Iris pigment epithelial cell (primary cell): Measurements from ENCODE around the gene LTA.
A peak's percentile ranks its signal among the peaks of the same experiment; 100 is the strongest.

Source experiments
- DNase-seq: peaks from one replicate; pipeline ENCODE4 v3.0.0-alpha.2; 2011; ENCODE audit warnings: low read depth

The LTA gene, protein sequence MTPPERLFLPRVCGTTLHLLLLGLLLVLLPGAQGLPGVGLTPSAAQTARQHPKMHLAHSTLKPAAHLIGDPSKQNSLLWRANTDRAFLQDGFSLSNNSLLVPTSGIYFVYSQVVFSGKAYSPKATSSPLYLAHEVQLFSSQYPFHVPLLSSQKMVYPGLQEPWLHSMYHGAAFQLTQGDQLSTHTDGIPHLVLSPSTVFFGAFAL

DNA sequence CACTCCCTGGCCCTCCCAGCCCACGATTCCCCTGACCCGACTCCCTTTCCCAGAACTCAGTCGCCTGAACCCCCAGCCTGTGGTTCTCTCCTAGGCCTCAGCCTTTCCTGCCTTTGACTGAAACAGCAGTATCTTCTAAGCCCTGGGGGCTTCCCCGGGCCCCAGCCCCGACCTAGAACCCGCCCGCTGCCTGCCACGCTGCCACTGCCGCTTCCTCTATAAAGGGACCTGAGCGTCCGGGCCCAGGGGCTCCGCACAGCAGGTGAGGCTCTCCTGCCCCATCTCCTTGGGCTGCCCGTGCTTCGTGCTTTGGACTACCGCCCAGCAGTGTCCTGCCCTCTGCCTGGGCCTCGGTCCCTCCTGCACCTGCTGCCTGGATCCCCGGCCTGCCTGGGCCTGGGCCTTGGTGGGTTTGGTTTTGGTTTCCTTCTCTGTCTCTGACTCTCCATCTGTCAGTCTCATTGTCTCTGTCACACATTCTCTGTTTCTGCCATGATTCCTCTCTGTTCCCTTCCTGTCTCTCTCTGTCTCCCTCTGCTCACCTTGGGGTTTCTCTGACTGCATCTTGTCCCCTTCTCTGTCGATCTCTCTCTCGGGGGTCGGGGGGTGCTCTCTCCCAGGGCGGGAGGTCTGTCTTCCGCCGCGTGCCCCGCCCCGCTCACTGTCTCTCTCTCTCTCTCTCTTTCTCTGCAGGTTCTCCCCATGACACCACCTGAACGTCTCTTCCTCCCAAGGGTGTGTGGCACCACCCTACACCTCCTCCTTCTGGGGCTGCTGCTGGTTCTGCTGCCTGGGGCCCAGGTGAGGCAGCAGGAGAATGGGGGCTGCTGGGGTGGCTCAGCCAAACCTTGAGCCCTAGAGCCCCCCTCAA lies at the start of gene LTA:
LTA (plus strand) TSS at position 249 of the 871 bp plus-strand sequence; CDS start at position 703, 454 bp downstream.
- no peak for DNase-seq

DNA sequence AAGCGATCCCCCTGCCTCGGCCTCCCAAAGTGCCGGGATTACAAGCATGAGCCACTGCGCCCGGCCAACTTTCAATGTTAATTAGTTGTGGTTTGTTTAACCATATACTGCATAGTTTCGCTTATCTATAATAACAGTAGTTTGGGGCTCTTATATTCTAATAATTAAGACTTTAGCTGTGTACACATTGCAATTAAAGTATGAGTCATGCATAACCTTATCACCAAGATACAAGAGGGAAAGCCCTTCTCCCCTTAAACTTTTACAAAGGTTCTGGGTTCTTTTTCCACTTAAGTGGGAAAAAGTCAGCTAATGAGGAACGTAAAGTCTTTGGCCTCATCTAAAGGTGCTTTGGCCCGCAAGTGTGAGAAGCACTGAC lies 46.5 kb upstream of the LTA start:
- DNase-seq, result no peak

DNA sequence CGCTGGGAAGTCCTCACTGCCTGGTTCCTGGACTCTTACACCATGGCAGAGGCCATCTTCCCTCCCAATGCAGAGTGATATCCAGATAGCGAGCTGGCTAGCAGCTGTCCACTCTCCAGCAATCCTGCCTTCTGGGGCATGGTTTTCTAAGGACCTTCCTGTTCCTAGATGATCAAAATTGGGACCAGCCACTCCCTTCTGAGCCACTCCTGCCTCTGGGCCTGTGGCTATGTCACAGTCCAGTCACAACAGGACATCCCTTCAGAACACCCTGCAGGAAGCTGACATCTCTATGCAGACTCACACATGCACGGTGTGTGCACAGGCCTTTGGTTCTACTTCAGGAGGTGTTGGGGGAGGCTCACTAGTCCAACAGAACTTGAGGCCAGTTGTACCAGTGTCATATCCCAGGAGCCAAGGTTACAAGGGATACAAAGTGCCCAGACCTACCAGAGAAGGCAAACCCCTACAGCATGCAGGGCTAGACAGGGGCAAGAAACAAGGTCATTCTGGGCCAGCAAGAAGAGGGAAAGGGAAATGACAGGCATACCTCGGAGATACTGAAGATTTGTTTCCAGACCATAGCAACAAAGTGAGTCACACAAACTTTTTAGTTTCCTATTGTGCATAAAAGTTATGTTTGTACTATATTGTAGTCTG lies 46.0 kb upstream of the LTA start:
- DNase-seq, result peak; percentile 75

DNA sequence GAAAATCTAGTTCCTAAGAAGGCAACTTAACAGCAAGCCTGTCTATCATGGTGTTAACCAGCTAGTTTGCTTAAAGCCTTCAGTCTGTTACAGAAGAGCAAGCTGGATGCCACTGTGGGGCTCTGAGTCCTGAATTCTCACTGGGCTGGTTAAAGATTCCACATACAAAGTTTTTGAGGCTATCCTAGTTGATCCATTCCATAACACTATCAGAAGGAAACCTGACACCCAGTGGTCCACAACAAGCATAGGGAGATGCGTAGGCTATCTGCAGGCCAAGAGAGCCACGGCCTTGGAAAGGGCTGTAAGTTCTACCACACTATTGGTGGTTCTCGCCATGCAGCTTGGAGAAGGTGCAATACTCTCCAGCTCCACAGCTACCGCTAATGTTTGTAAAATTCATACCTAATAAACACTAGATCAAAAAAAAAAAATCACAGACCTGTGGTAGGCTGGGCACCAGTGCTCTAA lies 43.7 kb upstream of the LTA start:
- no peak for DNase-seq

DNA sequence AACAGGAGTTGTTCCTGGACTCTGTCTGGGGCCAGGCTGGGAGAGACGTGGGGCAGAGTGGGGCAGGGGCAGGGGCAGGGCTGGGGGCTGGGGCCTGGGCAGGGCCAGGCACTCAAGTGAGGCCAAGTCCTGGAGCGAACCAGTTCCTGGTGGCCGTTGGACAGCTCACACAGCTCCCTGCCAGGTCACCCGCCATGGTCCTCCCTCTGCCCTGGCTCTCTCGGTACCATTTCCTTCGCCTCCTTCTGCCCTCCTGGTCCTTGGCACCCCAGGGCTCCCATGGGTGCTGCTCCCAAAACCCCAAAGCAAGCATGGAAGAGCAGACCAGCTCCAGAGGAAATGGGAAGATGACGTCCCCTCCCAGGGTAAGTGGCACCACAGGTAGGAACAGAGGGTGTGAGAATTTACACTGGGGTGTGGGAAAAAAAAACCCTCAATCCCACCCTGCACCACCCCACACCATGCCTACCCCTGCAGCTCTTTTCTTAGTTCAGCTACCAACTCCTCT lies 43.2 kb upstream of the LTA start, which contains the start of gene MCCD1:
MCCD1 (plus strand) TSS at position 142 of the 508 bp plus-strand sequence; CDS start at position 195, 53 bp downstream.
- DNase-seq, result no peak

DNA sequence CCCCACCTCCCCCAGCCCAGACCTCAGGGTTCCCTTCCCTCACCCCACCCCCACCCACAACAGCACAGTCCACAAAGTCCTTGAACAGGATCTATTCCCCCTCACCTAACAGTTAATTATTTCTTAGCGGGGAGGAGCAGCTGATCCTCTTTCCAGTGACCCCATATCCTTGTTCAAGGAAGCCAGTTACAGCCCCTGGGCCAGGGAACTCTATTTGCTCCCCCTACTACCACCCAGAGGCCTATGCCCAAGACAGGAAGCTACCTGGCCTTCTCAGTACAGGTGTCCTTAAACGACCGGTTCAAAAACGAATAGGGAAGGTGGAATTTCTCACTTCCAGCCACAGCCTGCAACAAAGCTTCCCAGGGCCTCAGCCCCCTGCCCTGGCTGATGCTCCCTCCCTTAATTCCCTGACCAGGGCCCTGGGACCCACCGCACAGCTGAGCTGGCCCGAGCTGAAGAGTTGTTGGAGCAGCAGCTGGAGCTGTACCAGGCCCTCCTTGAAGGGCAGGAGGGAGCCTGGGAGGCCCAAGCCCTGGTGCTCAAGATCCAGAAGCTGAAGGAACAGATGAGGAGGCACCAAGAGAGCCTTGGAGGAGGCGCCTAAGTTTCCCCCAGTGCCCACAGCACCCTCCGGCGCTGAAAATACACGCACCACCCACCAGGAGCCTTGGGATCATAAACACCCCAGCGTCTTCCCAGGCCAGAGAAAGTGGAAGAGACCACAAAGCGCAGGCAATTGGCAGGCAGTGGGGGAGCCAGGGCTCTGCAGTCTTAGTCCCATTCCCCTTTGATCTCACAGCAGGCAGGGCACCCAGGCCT lies 42.5 kb upstream of the LTA start:
- no peak for DNase-seq

DNA sequence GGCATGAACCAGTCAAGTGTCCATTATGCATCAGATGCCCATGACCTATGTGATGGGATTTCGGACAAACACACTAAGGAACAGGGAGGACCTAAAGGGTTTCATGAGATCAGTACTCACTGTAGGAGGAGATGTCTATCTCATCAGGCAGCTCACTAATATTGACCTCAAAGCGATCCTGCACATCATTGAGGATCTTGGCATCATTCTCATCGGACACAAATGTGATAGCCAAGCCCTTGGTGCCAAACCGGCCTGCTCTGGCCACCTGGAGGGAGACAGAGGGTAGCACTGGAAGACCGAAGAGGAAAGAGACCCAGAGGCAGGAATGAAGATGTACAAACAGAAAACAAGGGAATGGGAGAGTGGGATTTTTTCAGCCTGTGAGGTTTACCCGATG lies 41.4 kb upstream of the LTA start:
- DNase-seq, result no peak

DNA sequence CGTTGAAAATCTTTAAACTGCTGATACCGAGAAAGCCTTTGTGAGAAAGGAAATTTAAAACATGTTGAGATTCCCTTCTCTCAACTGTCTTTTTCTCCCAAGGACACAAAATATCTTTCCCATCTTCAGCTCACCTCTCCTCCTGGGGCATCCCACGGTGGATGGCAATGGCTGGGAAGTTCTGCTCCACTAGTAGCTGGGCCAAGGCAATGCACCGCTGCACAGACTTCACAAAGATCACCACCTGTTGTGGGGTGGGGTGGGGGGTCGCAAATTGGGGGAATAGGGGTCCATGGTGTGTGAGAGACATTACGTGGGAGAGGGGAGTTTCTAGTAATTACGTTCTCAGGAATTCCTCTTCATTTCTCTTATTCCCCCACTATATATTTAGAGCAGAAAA lies 40.9 kb upstream of the LTA start:
- DNase-seq, result no peak

DNA sequence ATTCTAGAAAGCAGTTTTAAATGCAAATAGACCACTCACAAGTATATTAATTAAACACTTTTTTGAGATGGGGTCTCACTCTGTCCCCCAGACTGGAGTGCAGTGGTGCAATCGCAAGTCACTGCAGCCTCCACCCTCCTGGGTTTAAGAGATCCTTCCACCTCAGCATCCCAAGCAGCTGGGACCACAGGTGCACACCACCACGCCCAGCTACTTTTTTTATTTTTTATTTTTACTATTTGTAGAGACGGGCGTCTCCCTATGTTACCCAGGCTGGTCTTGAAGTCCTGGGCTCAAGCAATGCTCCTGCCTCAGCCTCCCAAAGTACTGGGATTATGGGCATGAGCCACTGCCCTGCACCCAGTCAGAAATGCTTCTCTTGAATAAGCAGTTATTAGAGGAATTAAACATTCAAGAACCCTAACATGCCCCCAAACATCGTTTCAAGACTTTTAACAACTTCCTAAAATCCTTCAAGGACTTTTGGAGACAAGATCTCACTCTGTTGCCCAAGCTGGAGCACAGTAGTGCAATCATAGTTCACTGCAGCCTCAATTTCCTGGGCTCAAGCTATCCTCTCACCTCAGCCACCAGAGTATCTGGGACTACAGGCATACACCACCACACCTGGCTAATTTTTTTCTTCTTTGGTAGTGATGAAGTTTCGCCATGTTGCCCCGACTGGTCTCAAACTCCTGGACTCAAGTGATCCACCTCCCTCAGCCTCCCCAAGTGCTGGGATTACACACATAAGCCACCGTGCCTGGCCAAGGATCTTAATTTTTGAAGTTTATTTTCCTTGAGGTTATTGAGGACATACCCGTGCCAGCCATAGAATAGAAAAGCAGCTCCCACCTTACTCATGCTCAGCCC lies 40.1 kb upstream of the LTA start:
- no peak for DNase-seq

DNA sequence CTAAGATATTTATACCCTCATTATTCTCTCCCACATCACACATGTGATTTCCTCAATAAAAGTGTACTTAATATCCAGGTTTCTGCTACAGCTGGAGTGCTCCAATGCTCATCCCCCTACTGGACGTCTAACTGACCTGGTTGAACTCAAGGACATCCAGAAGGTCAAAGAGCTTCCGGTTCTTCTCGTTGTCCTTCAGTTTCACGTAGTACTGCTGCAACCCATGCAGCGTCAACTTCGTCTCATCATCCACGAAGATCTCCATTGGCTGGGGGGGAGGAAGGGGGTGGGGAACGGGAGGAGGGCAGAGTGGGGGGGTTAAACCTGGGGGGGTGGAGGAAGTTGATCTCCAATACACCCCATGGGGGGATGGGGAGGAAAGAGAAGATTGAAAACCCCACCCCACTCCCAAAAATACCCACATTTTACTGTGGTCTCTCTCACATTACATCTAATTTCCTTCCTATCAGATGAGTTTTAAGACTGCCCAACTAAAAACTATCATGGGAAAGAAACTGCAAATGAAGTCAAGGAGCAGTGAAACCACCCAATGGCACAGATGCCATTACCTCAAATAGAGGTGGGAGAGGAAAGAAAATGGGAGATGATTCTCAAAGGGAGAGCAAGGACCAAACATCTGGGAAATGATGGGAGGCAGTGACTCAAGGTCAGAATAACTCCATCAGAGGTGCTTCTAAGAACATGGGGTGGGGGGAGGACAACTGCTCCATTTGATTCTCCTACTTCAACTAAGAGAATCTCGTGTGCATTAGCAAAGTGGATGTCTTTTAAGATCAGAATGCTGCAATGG lies 39.2 kb upstream of the LTA start:
- DNase-seq, result no peak

DNA sequence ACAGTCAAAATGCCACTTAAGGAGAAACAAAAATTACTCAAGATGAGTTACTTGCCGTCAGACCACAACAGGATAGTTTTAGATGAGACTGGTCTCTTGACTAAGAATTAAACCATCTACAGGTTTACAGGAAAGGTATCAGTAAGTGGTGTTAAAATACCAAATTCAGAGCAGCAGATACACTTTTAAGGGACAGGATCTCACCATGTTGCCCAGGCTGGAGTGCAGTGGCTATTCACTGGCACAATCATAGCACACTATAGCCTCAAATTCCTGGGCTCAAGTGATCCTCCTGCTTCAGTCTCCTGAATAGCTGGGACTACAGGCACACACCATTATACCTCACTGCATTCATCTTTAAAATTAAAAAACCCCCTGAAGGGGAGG lies 38.6 kb upstream of the LTA start:
- no peak for DNase-seq

DNA sequence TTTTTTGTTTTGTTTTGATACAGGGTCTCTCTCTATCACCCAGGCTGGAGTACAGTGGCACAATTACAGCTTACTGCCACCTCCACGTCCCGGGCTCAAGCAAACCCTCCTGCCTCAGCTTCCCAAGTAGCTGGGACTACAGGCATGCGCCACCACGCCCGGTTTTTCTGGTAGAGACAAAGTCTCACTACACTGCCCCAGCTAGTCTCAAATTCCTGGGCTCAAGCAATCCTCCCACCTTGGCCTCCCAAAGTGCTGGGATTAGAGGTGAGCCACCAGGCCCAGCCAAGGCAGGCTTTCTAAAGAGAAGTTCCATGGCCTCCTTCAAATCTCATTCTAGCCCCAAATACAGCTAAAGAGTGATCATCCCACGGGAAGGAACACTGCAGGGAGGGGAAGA lies 38.1 kb upstream of the LTA start:
- DNase-seq, result no peak

DNA sequence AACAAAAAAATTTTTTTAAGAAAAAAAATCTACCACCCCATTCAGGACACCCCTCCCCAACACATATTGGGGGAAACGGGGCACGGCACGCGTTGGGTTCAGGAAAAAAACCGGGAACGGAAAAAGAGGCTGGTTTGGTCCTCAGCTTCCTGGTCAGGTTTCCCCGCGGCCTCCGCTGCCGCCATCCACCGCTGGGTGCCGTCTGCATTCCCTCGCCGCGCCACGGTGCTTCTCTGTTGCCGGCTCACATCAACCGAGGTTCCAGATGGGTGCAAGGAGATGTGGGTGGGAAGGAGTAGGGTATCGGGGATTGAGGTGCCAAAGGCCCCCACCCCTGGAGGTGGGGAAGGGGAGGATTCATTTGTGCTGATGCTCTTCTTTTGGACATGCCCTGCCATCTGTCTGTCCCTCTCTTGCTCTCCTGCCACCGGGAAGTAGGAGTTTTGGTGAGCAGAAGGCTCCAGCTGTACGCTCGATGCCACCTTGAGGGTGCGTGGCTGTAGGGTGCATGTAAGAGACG lies 37.5 kb upstream of the LTA start:
- no peak for DNase-seq

DNA sequence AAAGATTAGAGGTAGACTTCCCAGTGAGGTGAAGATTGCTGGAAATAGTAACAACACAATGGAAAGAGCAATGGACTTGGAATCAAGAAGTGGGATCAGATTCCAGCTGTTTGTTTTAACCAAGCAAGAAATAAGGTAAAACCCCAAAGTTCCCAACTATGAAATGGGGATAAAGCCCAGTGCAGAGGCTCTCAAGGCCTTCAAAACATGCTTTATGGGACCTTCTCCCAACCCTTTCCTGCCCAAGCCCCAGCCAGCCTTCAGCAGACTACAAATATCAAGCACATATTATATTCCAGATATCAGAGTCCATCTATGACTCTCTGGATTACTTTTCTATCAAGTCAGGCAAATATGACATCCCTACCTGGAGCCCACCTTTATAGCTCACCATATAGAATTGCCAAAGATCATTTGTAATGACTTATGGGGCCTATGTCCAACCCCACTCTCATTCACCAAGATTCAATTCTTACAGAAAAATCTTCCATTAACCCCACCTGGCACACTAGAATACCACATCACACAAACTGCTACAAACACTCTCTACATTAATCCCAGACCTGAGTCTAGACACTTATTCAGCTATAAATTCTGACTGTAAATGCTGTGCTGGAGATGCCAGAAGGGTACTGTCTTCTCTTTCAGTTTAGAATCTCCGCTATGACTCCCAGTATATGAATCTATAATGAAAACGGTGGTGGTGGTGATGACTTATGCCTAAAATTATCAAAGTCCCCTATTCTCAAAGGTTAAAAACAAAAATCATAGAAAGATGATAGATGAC lies 36.4 kb upstream of the LTA start:
- no peak for DNase-seq

DNA sequence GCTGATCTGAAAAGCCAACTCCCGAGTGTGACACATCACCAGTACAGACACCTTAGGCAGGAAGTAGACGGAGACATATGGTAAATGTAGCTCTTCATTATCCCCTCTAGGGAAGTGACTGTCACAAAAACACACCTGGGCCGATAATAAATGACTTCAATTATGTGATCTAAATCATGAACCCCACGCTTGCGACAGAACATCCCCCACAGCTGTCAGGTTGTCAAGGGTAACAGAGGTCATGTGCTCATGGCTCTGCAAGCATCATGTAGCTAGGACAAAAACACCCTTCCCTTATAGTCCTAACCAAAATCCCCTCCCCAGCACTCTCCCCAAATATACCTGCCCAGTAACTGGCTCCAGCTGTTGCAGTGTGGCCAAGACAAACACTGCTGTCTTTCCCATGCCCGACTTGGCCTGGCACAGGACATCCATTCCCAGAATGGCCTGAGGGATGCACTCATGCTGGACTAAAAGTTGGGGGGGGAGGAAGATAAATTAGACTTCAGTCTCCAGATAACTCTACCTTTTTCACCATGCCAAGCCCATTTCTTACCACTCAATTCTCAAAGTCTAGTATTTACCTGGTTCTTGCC lies 33.2 kb upstream of the LTA start:
- DNase-seq, result no peak

DNA sequence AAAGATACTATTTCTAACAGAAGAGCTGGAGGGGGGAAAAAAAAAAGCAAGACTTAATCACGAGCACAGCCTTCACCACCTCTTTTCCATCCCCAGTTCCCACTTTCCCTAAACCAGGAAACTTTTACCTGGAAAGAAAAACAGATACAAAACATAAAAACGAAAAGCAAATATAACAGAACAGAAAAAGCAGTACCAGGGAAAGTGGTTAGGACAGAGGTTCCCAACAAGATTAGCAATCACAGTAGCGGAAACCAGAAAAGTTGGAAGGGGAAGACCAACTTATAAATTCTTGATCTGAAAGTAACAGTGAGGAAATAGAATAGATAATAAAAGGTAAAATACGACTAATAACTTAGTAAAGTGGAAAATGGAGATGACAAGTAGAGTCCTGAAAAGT lies 31.4 kb upstream of the LTA start:
- DNase-seq, result no peak

DNA sequence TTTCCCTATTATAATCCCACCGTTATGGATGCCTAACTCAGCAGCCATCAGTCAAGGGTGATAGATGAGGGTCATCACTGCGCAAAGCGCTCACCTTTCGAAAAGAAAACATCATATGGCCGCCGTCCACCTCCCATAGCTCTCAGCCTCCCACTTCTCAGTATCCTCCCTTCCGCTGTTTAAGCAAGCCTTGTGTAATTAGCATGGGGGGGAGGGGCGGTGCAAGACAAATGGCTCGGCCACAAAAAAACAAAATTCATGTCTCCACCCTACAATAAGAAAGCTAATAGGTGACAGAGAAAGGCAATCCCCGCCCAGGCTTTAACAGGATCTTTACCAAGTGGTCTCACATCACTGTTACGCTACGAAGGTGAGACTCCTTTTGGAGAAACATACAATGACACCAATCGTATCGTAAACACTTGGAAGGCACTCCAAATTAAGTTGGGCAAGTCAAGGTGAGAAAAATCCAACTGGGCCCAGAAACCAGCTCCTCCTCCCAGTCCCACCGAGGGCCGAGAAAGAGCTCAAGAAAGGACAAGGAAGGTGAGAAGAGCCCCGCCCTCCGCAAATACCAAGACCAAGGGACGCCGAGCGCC lies 30.9 kb upstream of the LTA start:
- DNase-seq, result peak; percentile 71
